Measurements from ENCODE around the gene OR52E4. TPM values are rescaled to one million over a fixed set of nuclear protein-coding genes. Genes with fewer than 3 reads are reported as not detected.

The OR52E4 gene
- total and polyA plus RNA-seq, 8 donors: not detected

GRCh38 chr11:5878564-5878963 is 1.9 kb upstream of the OR52E4 start:
- no peak for ATAC-seq
- no peak for DNase-seq
- TF ChIP-seq, protein P1, sequence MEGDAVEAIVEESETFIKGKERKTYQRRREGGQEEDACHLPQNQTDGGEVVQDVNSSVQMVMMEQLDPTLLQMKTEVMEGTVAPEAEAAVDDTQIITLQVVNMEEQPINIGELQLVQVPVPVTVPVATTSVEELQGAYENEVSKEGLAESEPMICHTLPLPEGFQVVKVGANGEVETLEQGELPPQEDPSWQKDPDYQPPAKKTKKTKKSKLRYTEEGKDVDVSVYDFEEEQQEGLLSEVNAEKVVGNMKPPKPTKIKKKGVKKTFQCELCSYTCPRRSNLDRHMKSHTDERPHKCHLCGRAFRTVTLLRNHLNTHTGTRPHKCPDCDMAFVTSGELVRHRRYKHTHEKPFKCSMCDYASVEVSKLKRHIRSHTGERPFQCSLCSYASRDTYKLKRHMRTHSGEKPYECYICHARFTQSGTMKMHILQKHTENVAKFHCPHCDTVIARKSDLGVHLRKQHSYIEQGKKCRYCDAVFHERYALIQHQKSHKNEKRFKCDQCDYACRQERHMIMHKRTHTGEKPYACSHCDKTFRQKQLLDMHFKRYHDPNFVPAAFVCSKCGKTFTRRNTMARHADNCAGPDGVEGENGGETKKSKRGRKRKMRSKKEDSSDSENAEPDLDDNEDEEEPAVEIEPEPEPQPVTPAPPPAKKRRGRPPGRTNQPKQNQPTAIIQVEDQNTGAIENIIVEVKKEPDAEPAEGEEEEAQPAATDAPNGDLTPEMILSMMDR (IDR thresholded peaks at IDR 0.05): no peak
- H3K9me3 ChIP-seq: no peaks in the 10 kb centered on the region
- 59 to 62% methylated on average over 2 of the region's 2 CpGs for WGBS, 2 donors
- no peak overlapping the region for H3K27ac ChIP-seq
- intact Hi-C loops (cut with DNase I): no loop called here
- no peak overlapping the region for H3K4me3 ChIP-seq
- no peaks in the 10 kb centered on the region for H3K4me1 ChIP-seq
- H3K36me3 ChIP-seq: no peaks in the 10 kb centered on the region
- no peak for FAIRE-seq
- H3K27me3 ChIP-seq: peaks cover 0 to 5% (median 0%) of the 10 kb centered on the region in 4 donors

- FAIRE-seq (no peak), ATAC-seq (no peak), DNase-seq (no peak)
- intact Hi-C loops (cut with DNase I): no loop called here
- no peaks in the 10 kb centered on the region for H3K27me3 ChIP-seq
- H3K4me1 ChIP-seq: no peaks in the 10 kb centered on the region
- TF ChIP-seq, protein P1 (IDR thresholded peaks at IDR 0.05): no peak
- no peaks in the 10 kb centered on the region for H3K36me3 ChIP-seq
- no peak overlapping the region for H3K4me3 ChIP-seq
- H3K27ac ChIP-seq: no peak overlapping the region
- H3K9me3 ChIP-seq: no peaks in the 10 kb centered on the region
Measured at GRCh38 chr11:5881756-5882155, 1.3 kb downstream of the OR52E4 start.

GRCh38 chr11:5887172-5887571 is 6.7 kb downstream of the OR52E4 start:
- no peaks in the 10 kb centered on the region for H3K9me3 ChIP-seq
- no peaks in the 10 kb centered on the region for H3K4me1 ChIP-seq
- H3K4me3 ChIP-seq: no peak overlapping the region
- TF ChIP-seq, protein P1 (IDR thresholded peaks at IDR 0.05): no peak
- no peak for DNase-seq
- H3K27me3 ChIP-seq: no peaks in the 10 kb centered on the region
- intact Hi-C loops (cut with DNase I): no loop called here
- 45 to 56% methylated on average over 3 of the region's 3 CpGs for WGBS, 2 donors
- no peaks in the 10 kb centered on the region for H3K36me3 ChIP-seq
- no peak overlapping the region for H3K27ac ChIP-seq
- no peak for FAIRE-seq
- ATAC-seq: no peak

DNA sequence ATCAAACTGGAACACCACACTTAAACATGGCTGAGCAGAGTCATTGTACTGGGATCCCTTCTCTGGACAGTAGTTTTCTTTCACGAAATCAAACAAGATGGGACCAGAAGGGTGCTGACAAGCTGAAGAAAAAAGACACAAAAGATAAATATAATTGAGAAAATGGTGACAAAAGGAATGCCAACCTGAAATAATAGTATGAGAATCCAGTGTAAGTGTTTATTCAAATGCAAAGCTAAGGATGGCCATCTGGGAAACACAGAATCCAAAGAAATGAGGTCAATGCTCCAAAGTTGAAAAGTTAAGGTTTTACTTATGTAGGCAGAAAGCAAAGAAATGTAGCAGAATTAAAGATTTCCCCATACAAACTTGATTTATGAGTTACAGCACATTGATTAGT is 7.2 kb downstream of the OR52E4 start:
- H3K9me3 ChIP-seq: no peaks in the 10 kb centered on the region
- H3K36me3 ChIP-seq: no peaks in the 10 kb centered on the region
- H3K27me3 ChIP-seq: no peaks in the 10 kb centered on the region
- TF ChIP-seq, protein P1 (IDR thresholded peaks at IDR 0.05): no peak
- no peaks in the 10 kb centered on the region for H3K4me1 ChIP-seq
- 58 to 66% methylated on average over 1 of the region's 1 CpG for WGBS, 2 donors
- no peak for DNase-seq
- no peak overlapping the region for H3K4me3 ChIP-seq
- intact Hi-C loops (cut with DNase I): no loop called here
- FAIRE-seq: no peak
- no peak overlapping the region for H3K27ac ChIP-seq
- ATAC-seq: no peak

- no peak for ATAC-seq
- 55 to 63% methylated on average over 4 of the region's 4 CpGs for WGBS, 2 donors
- no peaks in the 10 kb centered on the region for H3K27me3 ChIP-seq
- H3K36me3 ChIP-seq: no peaks in the 10 kb centered on the region
- H3K9me3 ChIP-seq: no peaks in the 10 kb centered on the region
- TF ChIP-seq, protein P1 (IDR thresholded peaks at IDR 0.05): peak in 2 of 4 donors; percentile 14 to 32
- no peak overlapping the region for H3K27ac ChIP-seq
- no peak for DNase-seq
- intact Hi-C loops (cut with DNase I): no loop called here
- no peak overlapping the region for H3K4me3 ChIP-seq
- no peak for FAIRE-seq
- no peaks in the 10 kb centered on the region for H3K4me1 ChIP-seq
Measured at GRCh38 chr11:5891216-5891800, 10.9 kb downstream of the OR52E4 start.

Data from pancreas (tissue), 10 donors.